ES-I3 (cell line): ENCODE measurements around the gene PRRX2.
"Not testable (repeated sequence)": the region's sequence is repeated elsewhere in the genome, so short reads cannot be mapped to it uniquely, and the experiment has no call there.

Experiments
- H3K36me3 ChIP-seq: 2 replicates; pipeline ENCODE4 v1.6.1; 2013; ENCODE audit warnings: mild to moderate bottlenecking, low read length, control low read depth, moderate library complexity; ENCODE audit not compliant: insufficient read depth
- H3K4me1 ChIP-seq: 2 replicates; pipeline ENCODE4 v1.6.1; 2013; ENCODE audit warnings: mild to moderate bottlenecking, control low read depth, low read length; ENCODE audit not compliant: insufficient read depth
- H3K9ac ChIP-seq: 2 replicates; pipeline ENCODE4 v1.6.1; 2013; ENCODE audit warnings: low read depth, mild to moderate bottlenecking, low read length, moderate library complexity
- H3K9me3 ChIP-seq: 2 replicates; pipeline ENCODE4 v1.6.1; 2013; ENCODE audit warnings: mild to moderate bottlenecking, low read length, moderate library complexity; ENCODE audit not compliant: control insufficient read depth, insufficient read depth

Gene PRRX2

DNA sequence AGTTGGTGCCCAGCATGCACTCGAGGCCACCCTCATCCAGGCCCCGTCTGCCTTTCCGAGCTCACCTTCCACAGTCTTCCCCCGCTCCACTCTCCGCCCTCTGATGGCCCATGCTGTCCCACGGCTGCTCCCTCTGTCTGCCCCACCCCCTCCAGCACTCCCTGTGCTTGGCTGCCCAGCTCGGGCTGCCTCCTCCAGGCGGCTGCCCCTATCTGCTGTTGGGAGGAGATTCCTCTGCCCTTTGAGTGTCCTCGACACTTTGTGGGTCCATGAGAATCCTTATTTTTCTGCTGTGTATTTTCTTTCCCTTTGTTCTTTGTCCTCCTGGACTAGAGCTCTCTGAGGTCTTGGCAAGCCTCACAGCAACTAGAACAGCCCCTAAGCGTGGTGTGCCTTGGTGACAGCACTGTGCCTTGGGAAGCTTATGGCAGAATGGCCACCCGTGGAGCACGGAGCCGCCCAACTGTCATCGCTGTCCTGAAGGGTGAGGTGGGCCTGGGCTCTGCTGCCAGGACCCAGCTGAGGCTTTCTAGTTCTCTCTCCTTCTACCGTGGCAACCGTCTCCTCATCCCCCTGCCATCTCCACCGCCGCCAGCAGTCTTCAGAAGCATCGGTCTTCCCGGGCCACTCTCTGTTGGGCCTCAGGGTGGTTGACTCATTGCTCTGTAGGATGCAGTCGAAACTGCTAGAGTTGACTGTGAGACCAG, 34.3 kb upstream of the PRRX2 start:
- Histone ChIP-seq H3K9me3 (no peaks in the 10 kb centered on the region), H3K9ac (no peak overlapping the region), H3K4me1 (peaks cover 11% of the 10 kb centered on the region; the same call in 1 of the 2 replicates), H3K36me3 (peaks cover 11% of the 10 kb centered on the region; the same call in 1 of the 2 replicates)

DNA sequence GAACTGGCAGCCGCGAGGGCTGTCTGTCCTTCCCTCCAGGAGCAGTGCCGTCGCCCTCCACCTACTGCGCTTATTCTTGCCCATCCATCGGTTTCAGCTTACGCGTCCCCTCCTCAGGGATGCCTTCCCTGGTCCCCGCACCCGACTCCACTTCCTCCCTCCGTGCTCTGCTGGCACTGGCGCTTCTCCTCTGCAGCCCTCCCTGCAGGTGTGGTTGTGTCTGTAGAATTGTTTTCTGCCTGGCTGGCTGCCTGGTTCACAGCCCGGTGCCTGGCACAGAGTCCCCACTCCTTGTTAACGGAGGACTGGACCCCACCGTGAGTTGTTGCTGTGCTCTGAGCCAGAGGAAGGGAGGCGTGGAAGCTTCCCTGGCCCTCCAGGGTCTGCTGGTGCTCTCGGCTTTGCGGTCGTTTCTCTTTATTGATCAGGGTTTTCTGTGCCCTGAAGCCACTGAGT, 33.7 kb upstream of the PRRX2 start:
- Histone ChIP-seq H3K4me1 (peaks cover 11% of the 10 kb centered on the region; the same call in 1 of the 2 replicates), H3K36me3 (peaks cover 11% of the 10 kb centered on the region; the same call in 1 of the 2 replicates), H3K9me3 (no peaks in the 10 kb centered on the region), H3K9ac (no peak overlapping the region)

- Histone ChIP-seq H3K9ac (no peak overlapping the region), H3K4me1 (peaks cover 6% of the 10 kb centered on the region; the same call in 1 of the 2 replicates), H3K9me3 (no peaks in the 10 kb centered on the region), H3K36me3 (peaks cover 11% of the 10 kb centered on the region; the same call in 1 of the 2 replicates)
Measured at GRCh38 chr9:129632460-129632859, 33.0 kb upstream of the PRRX2 start.

DNA sequence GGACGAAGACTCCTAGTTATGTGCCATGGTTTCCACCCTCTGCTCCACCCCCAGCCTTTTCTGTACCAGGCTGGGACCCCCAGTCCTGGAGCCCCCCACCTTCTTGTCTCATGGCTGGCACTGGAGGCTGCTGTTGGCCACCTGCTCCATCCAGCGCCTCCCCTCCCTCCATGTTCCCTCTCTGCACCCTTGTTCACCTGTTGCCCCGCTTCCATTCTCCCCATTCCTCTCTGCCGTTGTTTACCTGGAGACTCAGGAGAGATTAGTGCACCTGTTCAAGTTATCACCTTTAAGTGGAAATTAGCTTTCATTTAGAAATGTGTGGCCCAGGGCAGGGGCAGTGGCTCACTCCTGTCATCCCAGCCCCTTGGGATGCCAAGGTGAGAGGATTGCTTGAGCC, 32.2 kb upstream of the PRRX2 start:
- Histone ChIP-seq H3K4me1 (peaks cover 6% of the 10 kb centered on the region; the same call in 1 of the 2 replicates), H3K9ac (no peak overlapping the region), H3K36me3 (peaks cover 13% of the 10 kb centered on the region), H3K9me3 (no peaks in the 10 kb centered on the region)

GRCh38 chr9:129633848-129634247, 31.6 kb upstream of the PRRX2 start:
- Histone ChIP-seq H3K9me3 (no peaks in the 10 kb centered on the region), H3K36me3 (peaks cover 13% of the 10 kb centered on the region), H3K4me1 (peaks cover 6% of the 10 kb centered on the region; the same call in 1 of the 2 replicates), H3K9ac (no peak overlapping the region)

- H3K36me3 ChIP-seq, result peaks cover 13% of the 10 kb centered on the region
Measured at GRCh38 chr9:129635099-129636065, 30.1 kb upstream of the PRRX2 start.

DNA sequence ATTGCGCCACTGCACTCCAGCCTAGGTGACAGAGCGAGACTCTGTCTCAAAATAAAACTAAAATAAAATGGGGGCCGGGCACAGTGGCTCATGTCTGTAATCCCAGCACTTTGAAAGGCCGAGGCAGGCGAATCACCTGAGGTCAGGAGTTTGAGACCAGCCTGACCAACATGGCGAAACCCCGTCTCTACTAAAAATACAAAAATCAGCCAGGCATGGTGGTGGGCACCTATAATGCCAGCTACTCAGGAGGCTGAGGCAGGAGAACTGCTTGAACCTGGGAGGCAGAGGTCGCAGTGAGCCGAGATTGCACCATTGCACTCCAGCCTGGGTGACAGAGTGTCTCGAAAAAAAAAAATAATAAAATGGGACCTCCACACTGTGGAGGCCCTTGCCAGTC, 29.1 kb upstream of the PRRX2 start:
- H3K4me1 ChIP-seq, H3K9ac ChIP-seq, H3K9me3 ChIP-seq: not testable (repeated sequence)
- H3K36me3 ChIP-seq, result peaks cover 13% of the 10 kb centered on the region

More at GRCh38 chr9:129635099-129636065, 30.1 kb upstream of the PRRX2 start:
- H3K9me3 ChIP-seq, result no peaks in the 10 kb centered on the region
- no peak overlapping the region for H3K9ac ChIP-seq
- peaks cover 1% of the 10 kb centered on the region; the same call in 1 of the 2 replicates for H3K4me1 ChIP-seq

DNA sequence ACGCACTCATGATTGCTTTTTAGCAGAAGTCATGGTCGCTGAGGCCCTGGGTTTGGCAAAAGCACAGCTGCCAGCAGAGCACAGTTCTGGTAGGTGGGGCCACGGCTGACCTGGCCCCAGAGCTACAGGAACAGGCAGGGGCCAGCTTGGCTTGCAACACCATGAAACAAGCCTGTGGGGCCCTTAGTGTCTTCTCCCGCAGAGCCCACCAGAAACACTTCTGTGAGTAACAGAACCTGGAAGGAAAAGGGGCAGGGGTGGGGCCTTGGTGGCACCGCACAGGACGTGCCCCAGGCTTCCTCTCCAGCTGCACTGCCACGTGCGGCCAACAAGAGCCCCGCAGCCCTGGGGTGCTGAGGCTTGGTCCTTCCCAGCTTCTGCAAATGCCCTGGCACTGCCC, 28.3 kb upstream of the PRRX2 start:
- H3K9me3 ChIP-seq, result no peaks in the 10 kb centered on the region
- peaks cover 13% of the 10 kb centered on the region for H3K36me3 ChIP-seq
- no peaks in the 10 kb centered on the region for H3K4me1 ChIP-seq
- no peak overlapping the region for H3K9ac ChIP-seq

GRCh38 chr9:129637673-129638439, 27.6 kb upstream of the PRRX2 start:
- H3K9ac ChIP-seq, result no peak overlapping the region
- no peaks in the 10 kb centered on the region for H3K4me1 ChIP-seq
- no peaks in the 10 kb centered on the region for H3K9me3 ChIP-seq
- peaks cover 10% of the 10 kb centered on the region for H3K36me3 ChIP-seq

GRCh38 chr9:129639034-129639630, 26.3 kb upstream of the PRRX2 start:
- Histone ChIP-seq H3K4me1 (no peaks in the 10 kb centered on the region), H3K36me3 (peaks cover 8% of the 10 kb centered on the region), H3K9ac (no peak overlapping the region)

GRCh38 chr9:129639756-129640085, 25.7 kb upstream of the PRRX2 start:
- Histone ChIP-seq H3K9me3 (no peaks in the 10 kb centered on the region), H3K9ac (no peak overlapping the region), H3K4me1 (no peaks in the 10 kb centered on the region), H3K36me3 (peaks cover 4% of the 10 kb centered on the region)

More at GRCh38 chr9:129639034-129639630, 26.3 kb upstream of the PRRX2 start:
- H3K9me3 ChIP-seq, result no peaks in the 10 kb centered on the region

- Histone ChIP-seq H3K9me3 (no peaks in the 10 kb centered on the region), H3K4me1 (no peaks in the 10 kb centered on the region), H3K9ac (no peak overlapping the region), H3K36me3 (peaks cover 2% of the 10 kb centered on the region; the same call in 1 of the 2 replicates)
Measured at GRCh38 chr9:129640086-129640870, 25.2 kb upstream of the PRRX2 start.
